ENCODE results near the gene EIF5AL1.
"Not testable (repeated sequence)": the region's sequence is repeated elsewhere in the genome, so short reads cannot be mapped to it uniquely, and the experiment has no call there.

EIF5AL1 gene

DNA sequence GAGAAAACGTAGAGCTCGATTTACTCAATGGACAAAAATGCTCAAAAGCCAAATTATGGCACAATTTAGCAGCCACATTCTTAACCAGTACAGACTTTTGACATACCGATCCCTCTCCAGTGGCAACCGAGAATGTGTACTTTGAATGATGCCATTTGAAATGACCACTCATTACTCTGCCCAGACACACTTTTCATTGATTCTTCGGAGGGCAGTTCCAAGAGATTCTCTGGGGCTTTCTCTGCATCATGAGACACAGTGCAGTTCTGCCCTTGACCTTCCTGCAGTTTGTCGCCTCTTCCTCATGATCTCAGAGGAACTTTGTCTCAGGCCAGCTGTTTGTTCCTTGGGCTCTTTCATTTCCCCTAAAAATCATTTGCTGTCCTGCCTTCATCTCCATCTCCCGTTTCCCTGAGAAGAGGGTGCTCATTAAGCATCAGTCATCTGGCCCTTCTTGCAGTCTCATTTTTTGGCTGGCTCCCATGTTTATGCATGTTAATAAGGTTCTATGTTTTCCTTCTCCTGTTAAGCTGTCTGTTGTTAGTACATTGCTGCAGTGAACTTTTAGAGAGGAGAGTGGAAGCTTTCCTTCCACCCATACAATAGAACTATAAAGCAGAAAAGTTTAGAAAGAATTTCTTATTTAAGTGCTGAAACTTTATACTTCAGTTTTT lies 4.3 kb downstream of the EIF5AL1 start:
- H3K4me3 ChIP-seq (ENCODE audit: low read depth, low read length); DNase-seq (ENCODE audit: low read depth); in situ Hi-C loops (cut with HindIII; ENCODE audit: low sequenced_read_pairs): not testable (repeated sequence)

DNA sequence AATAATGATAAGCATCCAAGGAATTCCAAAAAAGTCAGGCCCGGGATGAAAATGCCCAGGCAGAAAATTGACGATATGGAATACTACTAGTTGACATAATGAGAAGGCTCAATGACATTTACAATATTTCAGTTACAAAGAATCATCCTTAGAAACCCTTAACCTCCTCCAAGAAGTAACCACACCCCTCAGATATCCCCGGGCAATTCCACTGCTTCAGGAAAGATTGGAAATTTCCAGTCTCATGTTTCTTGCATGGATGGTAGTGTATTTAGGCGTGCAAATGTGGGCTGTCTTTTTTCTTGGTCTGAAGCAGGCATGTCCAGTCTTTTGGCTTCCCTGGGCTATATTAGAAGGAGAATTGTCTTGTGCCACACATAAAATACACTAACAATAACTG lies 5.2 kb downstream of the EIF5AL1 start:
- H3K4me3 ChIP-seq (ENCODE audit: low read depth, low read length); in situ Hi-C loops (cut with HindIII; ENCODE audit: low sequenced_read_pairs); DNase-seq (ENCODE audit: low read depth): not testable (repeated sequence)

DNA sequence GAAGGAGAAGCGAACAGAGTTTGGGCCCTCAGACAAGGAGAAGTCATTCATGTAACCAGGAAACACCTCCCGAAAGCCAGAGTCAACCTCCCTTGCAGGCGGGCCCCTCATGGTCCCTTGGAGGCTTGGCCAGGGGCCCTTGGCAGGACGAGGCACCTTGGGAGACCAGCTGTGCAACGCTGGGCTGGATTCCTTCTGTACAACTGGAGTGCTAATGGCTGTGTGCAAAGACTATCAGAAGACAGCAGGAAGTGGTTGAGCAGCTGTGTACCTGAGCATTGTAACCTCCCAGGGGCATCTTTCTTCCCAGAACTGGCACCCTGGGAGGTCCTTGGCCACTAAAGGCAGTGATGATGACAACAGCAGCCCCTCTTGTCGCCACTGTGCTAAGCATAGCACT lies 9.4 kb downstream of the EIF5AL1 start:
- in situ Hi-C loops (cut with HindIII; ENCODE audit: low sequenced_read_pairs); DNase-seq (ENCODE audit: low read depth); H3K4me3 ChIP-seq (ENCODE audit: low read depth, low read length): not testable (repeated sequence)

DNA sequence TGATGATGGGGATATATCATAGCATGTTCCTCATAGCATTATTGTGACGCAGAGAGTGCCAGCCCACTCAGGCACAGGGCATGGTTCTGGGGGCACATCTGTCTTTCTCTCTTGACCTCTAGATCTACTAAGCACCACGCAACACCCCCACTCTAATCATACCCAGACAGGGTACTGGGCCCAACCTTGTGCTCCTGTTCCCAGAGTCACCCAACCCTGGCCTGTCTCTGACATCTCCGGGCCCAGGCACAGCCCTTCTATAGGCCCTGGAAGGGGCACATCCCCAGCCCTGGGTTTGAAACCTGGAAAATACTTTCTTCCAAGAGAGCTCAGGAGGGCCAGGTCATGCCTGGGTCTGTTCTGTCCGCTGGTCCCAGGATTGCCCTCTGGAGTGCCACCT lies 10.1 kb downstream of the EIF5AL1 start:
- DNase-seq (ENCODE audit: low read depth); H3K4me3 ChIP-seq (ENCODE audit: low read depth, low read length); in situ Hi-C loops (cut with HindIII; ENCODE audit: low sequenced_read_pairs): not testable (repeated sequence)

DNA sequence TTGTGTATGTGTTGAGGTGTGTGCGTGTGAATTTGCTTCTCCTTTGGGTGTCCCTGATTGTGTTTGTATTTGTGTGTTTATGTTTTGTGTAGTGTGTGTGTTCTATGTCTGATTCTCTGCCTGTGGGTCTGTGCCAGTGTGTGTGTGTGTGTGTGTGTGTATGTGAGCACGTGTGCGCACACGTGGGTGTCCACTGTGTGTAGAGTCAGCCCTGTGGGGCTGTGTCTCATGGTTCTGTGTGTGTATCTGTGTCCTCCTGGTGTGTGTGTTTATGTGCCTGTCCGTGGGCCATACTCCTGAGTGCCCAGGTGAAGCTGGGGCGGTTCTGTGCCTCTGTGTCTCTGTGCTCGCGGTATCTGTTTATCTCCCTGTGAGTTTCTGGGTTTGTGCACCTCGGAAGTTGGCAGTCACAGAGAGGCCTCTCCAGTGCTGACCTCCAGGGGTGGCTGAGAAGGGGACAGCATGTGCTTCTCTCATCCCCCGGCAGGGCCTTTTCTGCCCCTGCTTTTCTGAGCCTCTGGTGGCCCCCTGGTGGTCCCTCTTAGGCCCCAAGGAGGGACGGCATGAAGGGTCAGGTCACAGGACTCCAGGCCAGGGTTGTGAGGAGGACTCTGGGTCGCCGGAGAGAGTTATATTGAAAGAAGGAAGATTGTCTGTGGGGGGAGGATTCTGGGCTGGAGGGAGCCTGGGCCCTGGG lies 11.0 kb downstream of the EIF5AL1 start:
- in situ Hi-C loops (cut with HindIII; ENCODE audit: low sequenced_read_pairs); DNase-seq (ENCODE audit: low read depth); H3K4me3 ChIP-seq (ENCODE audit: low read depth, low read length): not testable (repeated sequence)

DNA sequence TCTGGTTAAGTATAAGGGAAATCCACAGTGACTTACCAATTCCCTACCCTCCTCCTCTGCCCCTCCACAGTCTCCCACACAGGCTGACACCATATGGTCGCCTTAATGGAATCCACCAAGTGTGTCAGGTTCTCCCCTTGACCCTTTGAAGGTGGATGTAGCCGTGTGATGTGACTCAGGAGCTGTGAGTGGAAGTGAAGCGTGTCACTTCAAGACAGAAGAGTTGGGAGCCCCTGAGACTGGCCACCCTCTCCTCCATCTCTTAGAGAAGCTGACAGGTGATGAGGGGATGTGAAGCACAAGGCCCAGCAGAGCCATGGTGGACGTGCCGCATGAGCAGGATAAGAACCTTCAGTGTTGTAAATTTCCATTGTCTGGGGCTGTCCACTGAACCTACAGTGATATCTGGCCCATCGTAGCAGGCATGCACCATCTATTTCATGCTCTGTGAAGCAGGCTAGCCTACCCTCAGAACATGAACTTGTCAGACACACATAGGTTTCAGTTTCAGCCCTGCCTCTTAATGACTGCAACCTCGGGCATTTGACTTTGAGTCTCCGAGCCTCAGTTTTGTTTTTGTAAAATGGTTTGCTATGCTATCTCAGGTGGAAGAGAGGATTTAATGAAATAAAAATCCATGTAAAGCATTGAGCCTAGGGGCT lies 12.8 kb downstream of the EIF5AL1 start:
- H3K4me3 ChIP-seq (ENCODE audit: low read depth, low read length); in situ Hi-C loops (cut with HindIII; ENCODE audit: low sequenced_read_pairs); DNase-seq (ENCODE audit: low read depth): not testable (repeated sequence)

DNA sequence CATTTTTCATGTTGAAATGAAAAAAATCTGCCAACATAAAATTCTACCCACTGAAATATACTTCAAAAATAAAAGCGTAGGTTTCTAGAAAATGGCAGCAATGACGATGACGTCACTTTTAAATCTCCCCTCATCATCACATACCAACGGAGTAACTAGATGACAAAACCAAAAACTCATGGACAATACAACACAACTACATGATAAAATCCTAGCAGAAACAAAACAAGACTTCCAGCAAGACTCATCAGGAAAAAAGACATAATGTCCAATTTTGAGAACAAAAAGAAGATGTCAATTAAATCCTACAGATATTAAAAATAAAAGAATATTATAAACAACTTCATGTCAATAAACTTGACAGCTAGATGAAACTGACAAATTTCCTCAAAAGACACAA lies 15.9 kb downstream of the EIF5AL1 start:
- in situ Hi-C loops (cut with HindIII; ENCODE audit: low sequenced_read_pairs); DNase-seq (ENCODE audit: low read depth); H3K4me3 ChIP-seq (ENCODE audit: low read depth, low read length): not testable (repeated sequence)

DNA sequence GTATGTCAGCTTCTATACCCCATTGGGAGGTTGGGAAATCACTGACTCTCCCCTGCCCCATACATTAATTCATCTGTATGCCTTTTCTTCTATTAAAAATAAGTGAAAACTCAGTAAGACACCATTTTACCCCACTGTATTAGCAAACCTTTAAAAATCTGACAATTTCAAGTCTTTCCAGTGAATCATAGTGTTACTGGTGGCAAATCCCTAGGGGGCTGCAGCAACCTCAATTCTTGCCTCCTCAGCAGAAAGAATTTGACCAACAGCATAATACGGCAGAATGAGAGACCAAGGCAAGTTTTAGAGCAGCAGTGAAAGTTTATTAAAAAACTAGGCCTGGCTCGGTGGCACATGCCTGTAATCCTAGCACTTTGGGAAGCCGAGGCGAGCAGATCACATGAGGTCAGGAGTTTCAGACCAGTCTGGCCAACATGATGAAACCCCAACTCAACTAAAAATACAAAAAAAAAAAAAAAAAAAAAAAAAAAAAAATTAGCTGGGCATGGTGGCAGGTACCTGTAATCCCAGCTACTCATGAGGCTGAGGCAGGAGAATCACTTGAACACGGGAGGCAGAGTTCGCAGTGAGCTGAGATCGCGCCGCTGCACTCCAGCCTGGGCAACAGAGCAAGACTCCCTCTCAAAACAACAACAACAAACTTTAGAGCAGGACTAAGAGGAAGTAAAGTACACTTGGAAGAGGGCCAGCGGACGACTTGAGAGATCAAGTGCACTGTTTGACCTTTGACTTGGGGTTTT lies 21.0 kb downstream of the EIF5AL1 start:
- DNase-seq (ENCODE audit: low read depth); in situ Hi-C loops (cut with HindIII; ENCODE audit: low sequenced_read_pairs); H3K4me3 ChIP-seq (ENCODE audit: low read depth, low read length): not testable (repeated sequence)

DNA sequence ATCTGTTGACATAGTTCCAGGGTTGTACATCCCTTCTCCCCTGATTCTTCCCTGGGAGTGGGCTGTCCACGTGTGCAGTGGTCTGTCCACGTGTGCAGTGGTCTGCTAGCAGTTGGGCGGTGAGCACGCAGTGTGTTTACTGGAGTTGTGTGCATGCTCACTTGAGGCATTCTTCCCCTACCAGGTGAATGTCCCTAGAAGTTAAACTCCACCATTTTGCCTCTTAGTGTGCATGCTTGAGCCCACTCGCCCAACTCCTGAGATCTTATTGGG lies 21.5 kb downstream of the EIF5AL1 start:
- DNase-seq (ENCODE audit: low read depth); H3K4me3 ChIP-seq (ENCODE audit: low read depth, low read length); in situ Hi-C loops (cut with HindIII; ENCODE audit: low sequenced_read_pairs): not testable (repeated sequence)

DNA sequence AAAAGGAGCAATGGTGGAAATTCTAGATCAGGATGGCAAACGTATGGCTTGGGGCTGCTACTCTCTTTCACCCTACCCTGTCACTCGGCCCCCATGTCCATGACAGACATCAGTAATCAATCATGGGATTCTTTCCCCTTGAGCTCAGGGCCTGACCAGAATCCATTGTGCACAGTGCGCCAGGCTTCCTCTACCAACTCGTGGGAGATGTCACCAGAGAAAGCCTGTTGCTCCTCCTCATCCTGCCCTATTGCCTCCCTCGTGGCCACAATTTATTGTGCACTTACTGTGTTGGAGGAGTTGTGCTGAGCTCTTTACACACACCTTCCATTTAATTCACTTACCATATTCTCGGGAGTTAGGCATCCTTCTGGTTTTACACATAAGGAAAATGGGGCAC lies 26.0 kb downstream of the EIF5AL1 start:
- H3K4me3 ChIP-seq (ENCODE audit: low read depth, low read length); DNase-seq (ENCODE audit: low read depth); in situ Hi-C loops (cut with HindIII; ENCODE audit: low sequenced_read_pairs): not testable (repeated sequence)

DNA sequence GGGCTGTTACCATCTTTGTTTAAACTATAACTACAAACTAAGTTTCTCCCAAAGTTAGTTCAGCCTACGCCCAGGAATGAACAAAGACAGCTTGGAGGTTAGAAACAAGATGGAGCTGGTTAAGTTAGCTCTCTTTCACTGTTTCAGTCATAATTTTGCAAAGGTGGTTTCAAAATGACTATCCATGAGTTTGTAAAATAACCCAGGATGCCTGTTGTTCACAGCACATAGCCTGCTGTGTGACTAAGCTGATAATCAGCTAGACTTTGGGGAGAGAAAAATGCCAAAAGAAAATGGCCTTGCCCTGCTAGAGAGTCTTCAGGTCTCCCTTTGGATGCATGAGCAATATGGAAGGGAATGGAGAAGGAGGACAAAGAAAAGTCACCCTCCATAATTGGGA lies 28.6 kb downstream of the EIF5AL1 start:
- H3K4me3 ChIP-seq (ENCODE audit: low read depth, low read length); DNase-seq (ENCODE audit: low read depth): not testable (repeated sequence)

DNA sequence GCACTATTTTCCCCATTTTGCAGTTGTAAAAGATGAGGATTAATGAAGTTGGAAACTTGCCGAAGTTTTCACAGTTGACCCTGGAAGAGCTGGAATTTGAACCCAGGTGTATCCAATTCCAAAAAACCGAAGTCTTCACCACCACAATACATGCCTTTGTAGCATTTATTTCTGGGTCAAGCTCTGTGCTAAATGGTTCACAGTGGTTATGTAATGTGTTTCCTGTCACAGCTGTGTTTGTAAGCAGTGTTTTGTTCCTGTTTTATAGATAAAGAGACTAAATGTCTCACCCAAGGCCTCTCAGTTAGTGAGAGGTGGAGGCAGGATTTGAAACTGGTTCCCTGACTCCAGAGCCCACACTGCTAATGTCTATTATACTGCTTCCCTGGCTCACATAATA lies 30.3 kb downstream of the EIF5AL1 start:
- TF ChIP-seq, protein P1, sequence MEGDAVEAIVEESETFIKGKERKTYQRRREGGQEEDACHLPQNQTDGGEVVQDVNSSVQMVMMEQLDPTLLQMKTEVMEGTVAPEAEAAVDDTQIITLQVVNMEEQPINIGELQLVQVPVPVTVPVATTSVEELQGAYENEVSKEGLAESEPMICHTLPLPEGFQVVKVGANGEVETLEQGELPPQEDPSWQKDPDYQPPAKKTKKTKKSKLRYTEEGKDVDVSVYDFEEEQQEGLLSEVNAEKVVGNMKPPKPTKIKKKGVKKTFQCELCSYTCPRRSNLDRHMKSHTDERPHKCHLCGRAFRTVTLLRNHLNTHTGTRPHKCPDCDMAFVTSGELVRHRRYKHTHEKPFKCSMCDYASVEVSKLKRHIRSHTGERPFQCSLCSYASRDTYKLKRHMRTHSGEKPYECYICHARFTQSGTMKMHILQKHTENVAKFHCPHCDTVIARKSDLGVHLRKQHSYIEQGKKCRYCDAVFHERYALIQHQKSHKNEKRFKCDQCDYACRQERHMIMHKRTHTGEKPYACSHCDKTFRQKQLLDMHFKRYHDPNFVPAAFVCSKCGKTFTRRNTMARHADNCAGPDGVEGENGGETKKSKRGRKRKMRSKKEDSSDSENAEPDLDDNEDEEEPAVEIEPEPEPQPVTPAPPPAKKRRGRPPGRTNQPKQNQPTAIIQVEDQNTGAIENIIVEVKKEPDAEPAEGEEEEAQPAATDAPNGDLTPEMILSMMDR (IDR thresholded peaks at IDR 0.05; ENCODE audit: low read depth, low read length, missing control alignments) = no peak
- H3K4me3 ChIP-seq (ENCODE audit: low read depth, low read length) = no peak overlapping the region
- in situ Hi-C loops (cut with HindIII; ENCODE audit: low sequenced_read_pairs) = no loop called here
- DNase-seq (ENCODE audit: low read depth) = no peak

More for the DNA sequence above, 28.6 kb downstream of the EIF5AL1 start:
- in situ Hi-C loops (cut with HindIII; ENCODE audit: low sequenced_read_pairs) = not testable (repeated sequence)

DNA sequence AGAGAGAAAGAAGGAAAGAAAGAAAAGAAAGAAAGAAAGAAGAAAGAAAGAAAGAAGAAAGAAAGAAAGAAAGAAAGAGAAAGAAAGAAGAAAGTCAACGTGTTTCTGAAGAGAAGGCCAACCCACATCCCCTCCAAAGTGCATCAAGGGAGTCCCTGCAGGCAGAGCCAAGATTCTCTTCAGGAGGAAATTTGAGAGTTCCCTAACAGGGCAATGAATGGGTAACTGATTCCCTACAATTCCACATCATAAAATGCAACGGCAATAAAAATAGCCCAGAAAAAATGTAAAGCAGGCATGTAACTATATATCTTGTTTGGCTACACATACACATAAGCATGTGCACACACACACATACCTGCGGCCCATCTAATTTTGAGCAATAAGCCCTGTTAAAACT lies 32.1 kb downstream of the EIF5AL1 start:
- in situ Hi-C loops (cut with HindIII; ENCODE audit: low sequenced_read_pairs); H3K4me3 ChIP-seq (ENCODE audit: low read depth, low read length); DNase-seq (ENCODE audit: low read depth): not testable (repeated sequence)

DNA sequence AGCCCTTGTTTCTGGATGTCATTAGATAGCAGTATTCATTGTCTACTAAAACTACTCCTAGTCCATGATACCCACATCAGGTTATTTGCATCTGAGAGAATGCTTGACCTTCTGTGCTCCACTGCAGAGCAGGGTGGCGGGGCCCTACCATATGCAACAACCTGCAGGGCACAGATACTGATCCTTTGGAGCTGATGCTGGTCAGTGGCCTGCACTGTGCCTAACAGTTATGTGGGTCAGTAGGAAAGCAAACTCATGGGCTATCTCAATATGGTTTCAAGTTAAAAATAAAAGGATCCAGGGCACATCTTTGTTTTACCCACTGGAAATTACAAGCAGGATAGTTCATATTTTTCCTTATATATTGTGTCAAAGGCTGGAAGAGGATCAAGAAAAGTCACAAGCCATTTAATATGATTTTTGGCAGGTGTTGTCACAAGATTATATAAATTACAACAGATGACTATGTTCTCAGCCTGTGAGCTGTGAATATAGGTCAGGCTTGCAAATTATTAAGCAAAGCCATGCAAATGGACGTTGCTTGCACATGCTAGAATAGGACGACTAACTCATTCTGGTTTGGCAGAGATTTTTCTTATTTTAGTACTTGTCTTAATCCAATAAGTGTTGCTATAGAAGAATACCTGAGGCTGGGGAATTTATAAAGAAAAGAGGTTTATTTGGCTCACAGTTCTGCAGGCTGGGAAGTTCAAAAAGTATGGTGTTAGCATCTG lies 32.8 kb downstream of the EIF5AL1 start:
- H3K4me3 ChIP-seq (ENCODE audit: low read depth, low read length); in situ Hi-C loops (cut with HindIII; ENCODE audit: low sequenced_read_pairs); DNase-seq (ENCODE audit: low read depth): not testable (repeated sequence)

DNA sequence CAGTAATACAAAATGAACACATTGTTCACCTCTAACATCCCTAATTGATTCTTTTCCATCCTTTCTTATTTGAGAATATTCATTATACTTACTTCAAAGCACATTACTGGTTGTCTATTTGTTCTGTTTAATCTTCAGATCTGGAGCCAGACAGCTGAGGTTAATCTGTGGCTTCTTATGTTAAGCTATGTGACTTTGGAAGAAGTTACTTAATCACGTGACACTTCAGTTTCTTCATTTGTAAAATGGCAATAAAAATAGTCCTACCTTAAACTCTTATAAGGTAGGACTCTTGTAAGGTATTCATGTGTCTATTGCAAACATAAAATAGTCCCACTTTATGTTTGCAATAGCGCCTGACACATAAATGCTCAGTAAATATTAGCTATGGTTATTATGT lies 34.8 kb downstream of the EIF5AL1 start:
- H3K4me3 ChIP-seq (ENCODE audit: low read depth, low read length); DNase-seq (ENCODE audit: low read depth); in situ Hi-C loops (cut with HindIII; ENCODE audit: low sequenced_read_pairs): not testable (repeated sequence)

Measured in astrocyte of the cerebellum (primary cell).